ENCODE measurements around the gene EIF5A2.

DNA sequence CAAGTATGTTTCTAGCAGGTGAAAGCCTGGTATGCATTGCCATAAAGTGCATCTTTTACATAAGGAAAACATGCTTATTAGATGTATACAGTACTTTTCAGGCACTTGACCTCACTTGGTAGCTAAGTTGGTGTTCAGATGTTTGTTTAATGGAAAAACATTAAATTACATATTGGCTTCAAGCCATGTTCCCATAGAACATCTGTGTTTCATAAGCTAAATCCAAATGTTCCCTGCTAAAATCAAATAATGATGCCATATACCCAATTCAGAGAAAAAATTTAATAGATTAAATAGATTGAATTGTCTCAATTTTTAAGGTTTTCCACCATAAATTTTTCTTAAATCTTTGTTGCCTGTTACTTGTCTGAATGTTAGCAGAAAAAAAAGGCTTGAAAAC lies 19.3 kb downstream of the EIF5A2 start:
- TF ChIP-seq CTCF (IDR thresholded peaks at IDR 0.05) (no peak), POLR2AphosphoS5 (IDR thresholded peaks at IDR 0.05) (no peak)

Data from transverse colon (tissue), 4 donors.